Nephron (organoid): Measurements from ENCODE around the gene CCDC33.

Experiments
- H3K27ac Mint-ChIP-seq, 3 experiments: 2 replicates each; pipeline ENCODE4 v1.8.0; 2020; ENCODE audit warnings: mixed read lengths in 3 of 3, mild to moderate bottlenecking in 2 of 3, moderate library complexity in 1 of 3
- H3K27me3 Mint-ChIP-seq: 2 replicates; pipeline ENCODE4 v1.8.0; 2021; ENCODE audit warnings: low read depth, mild to moderate bottlenecking, moderate library complexity, mixed read lengths
- H3K36me3 Mint-ChIP-seq: 2 replicates; pipeline ENCODE4 v1.8.0; 2020; ENCODE audit warnings: low read depth, mixed read lengths
- H3K4me1 Mint-ChIP-seq: 2 replicates; pipeline ENCODE4 v1.8.0; 2020; ENCODE audit warnings: mixed read lengths
- H3K4me3 Mint-ChIP-seq, 3 experiments: 2 replicates each; pipeline ENCODE4 v1.8.0; 2020; ENCODE audit warnings: mild to moderate bottlenecking in 3 of 3, mixed read lengths in 3 of 3, moderate library complexity in 2 of 3
- H3K9me3 Mint-ChIP-seq: 2 replicates; pipeline ENCODE4 v1.8.0; 2020; ENCODE audit warnings: mixed read lengths
- CTCF ChIP-seq, 3 experiments: fragments of 200-600 bp; sonication (generic); IDR thresholded peaks; one replicate each; pipeline ENCODE4 v1.5.0; 2021; ENCODE audit warnings: antibody characterized with exemption in 3 of 3; ENCODE audit not compliant: unreplicated experiment in 3 of 3

Gene CCDC33

GRCh38 chr15:74317820-74318375 lies 81.8 kb downstream of the CCDC33 start:
- Mint-ChIP-seq H3K9me3 (no peaks in the 10 kb centered on the region), H3K36me3 (no peaks in the 10 kb centered on the region), H3K27ac (peak overlapping the region; percentile 93 to 95 (median 94)), H3K4me1 (peaks cover 51% of the 10 kb centered on the region), H3K27me3 (peaks cover 3% of the 10 kb centered on the region), H3K4me3 (peak overlapping the region in 2 of 3 experiments; percentile 3 to 7)
- TF ChIP-seq CTCF (IDR thresholded peaks at IDR 0.05; ENCODE audit: unreplicated experiment in 3 of 3): no peak

- H3K27me3 Mint-ChIP-seq: peaks cover 6% of the 10 kb centered on the region
- H3K36me3 Mint-ChIP-seq: no peaks in the 10 kb centered on the region
- no peak for TF ChIP-seq CTCF (IDR thresholded peaks at IDR 0.05; ENCODE audit: unreplicated experiment in 3 of 3)
- peak overlapping the region; percentile 93 to 95 (median 94) for H3K27ac Mint-ChIP-seq
- H3K9me3 Mint-ChIP-seq: no peaks in the 10 kb centered on the region
- no peak overlapping the region for H3K4me3 Mint-ChIP-seq
- H3K4me1 Mint-ChIP-seq: peaks cover 49% of the 10 kb centered on the region
Observed at GRCh38 chr15:74318376-74319137, 82.4 kb downstream of the CCDC33 start.

GRCh38 chr15:74319138-74319460 lies 83.0 kb downstream of the CCDC33 start:
- TF ChIP-seq CTCF (IDR thresholded peaks at IDR 0.05; ENCODE audit: unreplicated experiment in 3 of 3): no peak
- peaks cover 6% of the 10 kb centered on the region for H3K27me3 Mint-ChIP-seq
- H3K36me3 Mint-ChIP-seq: no peaks in the 10 kb centered on the region
- H3K4me1 Mint-ChIP-seq: peaks cover 43% of the 10 kb centered on the region
- H3K27ac Mint-ChIP-seq: peak overlapping the region; percentile 63 to 95 (median 94)
- no peaks in the 10 kb centered on the region for H3K9me3 Mint-ChIP-seq
- no peak overlapping the region for H3K4me3 Mint-ChIP-seq

GRCh38 chr15:74319596-74320351 lies 83.6 kb downstream of the CCDC33 start:
- peaks cover 41% of the 10 kb centered on the region for H3K4me1 Mint-ChIP-seq
- no peak for TF ChIP-seq CTCF (IDR thresholded peaks at IDR 0.05; ENCODE audit: unreplicated experiment in 3 of 3)
- no peaks in the 10 kb centered on the region for H3K9me3 Mint-ChIP-seq
- no peak overlapping the region for H3K4me3 Mint-ChIP-seq
- H3K27ac Mint-ChIP-seq: peak overlapping the region; percentile 62 to 94 (median 76)
- peaks cover 6% of the 10 kb centered on the region for H3K27me3 Mint-ChIP-seq
- H3K36me3 Mint-ChIP-seq: no peaks in the 10 kb centered on the region

- H3K4me3 Mint-ChIP-seq: peak overlapping the region in 1 of 3 experiments; percentile 60
- H3K27ac Mint-ChIP-seq: peak overlapping the region; percentile 92 to 95 (median 94)
- TF ChIP-seq CTCF (IDR thresholded peaks at IDR 0.05; ENCODE audit: unreplicated experiment in 3 of 3): peak; percentile 49 to 63 (median 59)
- no peaks in the 10 kb centered on the region for H3K9me3 Mint-ChIP-seq
- peaks cover 6% of the 10 kb centered on the region for H3K27me3 Mint-ChIP-seq
- no peaks in the 10 kb centered on the region for H3K36me3 Mint-ChIP-seq
- H3K4me1 Mint-ChIP-seq: peaks cover 33% of the 10 kb centered on the region
Observed at GRCh38 chr15:74320352-74321247, 84.5 kb downstream of the CCDC33 start.
